LoVo (cell line): ENCODE results near the gene ENTHD1.
"Not testable (repeated sequence)": the region's sequence is repeated elsewhere in the genome, so short reads cannot be mapped to it uniquely, and the experiment has no call there.

Experiments
- DNase-seq: peaks from one replicate; pipeline ENCODE4 v3.0.0-alpha.2; 2016; ENCODE audit warnings: low spot score

The ENTHD1 gene

DNA sequence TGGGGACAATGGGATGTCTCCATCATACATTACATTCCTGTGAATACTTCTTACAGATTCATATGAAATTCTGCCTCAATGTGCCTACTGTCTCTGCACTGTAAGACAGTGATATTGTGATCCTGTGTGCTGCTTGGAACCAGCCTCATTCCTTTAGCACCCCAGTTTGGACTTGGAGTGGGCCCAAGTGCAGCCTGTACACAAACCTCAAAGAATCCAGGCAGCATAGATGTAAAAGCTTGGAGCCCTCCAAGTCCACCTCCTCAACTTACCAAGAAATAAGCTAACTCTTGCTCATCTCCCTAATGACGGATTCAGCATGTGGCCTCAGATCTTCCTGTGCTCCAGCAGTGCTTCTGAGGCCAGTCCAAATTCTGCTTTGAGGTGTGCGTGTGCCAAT lies 31.7 kb upstream of the ENTHD1 start:
- no peak for DNase-seq

DNA sequence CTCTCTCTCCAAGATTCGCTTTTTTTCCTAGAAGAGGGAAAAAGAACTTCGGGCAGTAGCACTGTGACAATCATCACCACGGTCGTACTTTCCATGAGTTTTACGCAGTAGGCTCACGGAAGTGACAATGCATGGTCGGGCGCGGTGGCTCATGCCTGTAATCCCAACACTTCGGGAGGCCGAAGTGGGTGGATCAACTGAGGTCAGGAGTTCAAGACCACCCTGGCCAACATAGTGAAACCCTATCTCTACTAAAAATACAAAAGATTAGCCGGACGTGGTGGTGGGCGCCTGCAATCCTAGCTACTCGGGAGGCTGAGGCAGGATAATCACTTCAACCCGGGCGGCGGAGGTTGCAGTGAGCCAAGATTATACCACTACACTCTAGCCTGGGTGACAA lies 30.7 kb upstream of the ENTHD1 start:
- no peak for DNase-seq

DNA sequence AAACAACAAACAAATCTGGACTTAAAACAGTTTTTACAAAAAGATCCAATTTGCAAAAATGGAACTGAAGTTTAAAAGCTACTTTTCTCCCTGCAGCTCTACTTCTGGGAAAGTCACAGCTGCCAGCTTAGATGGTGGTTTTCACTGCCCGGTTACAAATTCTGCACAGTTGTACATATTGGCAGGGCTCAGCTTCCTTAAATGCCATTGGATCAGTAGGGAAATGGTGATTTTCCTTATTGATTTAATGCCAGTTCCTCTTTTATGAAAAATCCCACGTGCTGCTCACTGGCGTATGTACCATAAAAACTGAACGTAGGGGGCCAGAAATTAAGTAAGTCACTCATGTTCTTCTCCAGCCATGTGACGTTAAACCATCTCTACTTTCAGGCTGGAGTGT lies 30.1 kb upstream of the ENTHD1 start:
- DNase-seq = no peak

DNA sequence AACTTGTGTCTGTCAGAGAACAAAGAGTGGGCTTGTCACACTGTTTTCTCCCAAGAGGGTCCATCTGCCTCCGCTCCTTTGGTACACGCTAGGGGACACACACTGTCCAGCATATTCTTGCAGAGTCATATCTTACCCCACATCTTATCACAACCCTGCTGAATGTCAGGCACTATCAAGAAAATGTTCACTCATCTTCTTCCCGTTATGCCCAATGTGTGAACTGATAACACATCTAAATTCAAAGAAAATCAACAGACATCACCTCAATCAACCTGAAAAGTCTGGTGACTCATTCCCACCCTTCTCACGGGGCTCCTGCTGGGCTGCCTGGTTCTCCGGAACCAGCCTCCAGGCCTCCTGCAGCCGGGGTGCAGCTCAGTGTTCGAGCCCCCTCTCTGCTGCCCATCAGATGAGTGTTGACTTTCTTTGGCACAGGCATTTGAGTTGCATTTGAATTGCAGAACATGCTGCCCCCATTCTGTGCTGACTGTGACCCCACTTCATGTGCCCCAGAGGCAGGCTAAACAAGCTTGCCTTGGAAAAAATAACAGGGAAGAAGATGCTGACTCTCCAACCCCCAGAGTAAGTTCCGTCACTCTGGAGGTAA lies 26.7 kb upstream of the ENTHD1 start:
- no peak for DNase-seq

DNA sequence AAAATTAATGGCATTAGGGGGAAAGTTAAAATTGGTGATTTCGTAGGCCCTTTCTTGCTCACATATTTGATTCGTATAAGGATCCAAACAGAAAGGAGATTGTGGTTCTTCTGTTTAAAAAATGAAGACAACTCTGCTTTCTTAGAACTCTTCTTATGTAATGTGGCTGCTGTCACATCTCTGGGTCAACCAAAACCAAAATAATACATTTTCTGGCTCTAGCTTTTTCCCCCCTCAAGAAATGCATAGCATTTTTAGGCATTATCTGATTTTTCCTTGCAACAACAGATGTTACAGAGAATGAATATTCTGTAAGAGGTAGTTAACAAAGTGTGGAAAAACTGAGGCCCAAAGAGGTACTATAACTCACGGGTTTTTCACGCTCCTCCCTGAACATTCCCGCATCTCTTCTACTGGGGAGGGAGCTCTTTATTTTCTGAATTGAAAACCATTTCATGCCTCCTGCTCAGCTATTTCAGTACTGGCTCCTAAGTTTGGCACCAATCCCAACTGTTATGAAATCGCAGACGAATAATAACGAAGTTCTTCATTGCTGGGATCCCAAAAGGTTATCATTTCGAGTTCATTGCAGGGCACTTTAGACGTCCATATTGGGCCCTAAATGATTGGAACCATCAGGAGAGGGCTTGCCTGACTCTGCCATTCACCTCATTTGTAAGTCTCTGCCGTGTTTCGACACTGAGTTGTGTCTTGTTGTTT lies 24.4 kb upstream of the ENTHD1 start:
- DNase-seq = no peak

- DNase-seq = no peak
Measured at GRCh38 chr22:39917197-39917643, 23.7 kb upstream of the ENTHD1 start.

DNA sequence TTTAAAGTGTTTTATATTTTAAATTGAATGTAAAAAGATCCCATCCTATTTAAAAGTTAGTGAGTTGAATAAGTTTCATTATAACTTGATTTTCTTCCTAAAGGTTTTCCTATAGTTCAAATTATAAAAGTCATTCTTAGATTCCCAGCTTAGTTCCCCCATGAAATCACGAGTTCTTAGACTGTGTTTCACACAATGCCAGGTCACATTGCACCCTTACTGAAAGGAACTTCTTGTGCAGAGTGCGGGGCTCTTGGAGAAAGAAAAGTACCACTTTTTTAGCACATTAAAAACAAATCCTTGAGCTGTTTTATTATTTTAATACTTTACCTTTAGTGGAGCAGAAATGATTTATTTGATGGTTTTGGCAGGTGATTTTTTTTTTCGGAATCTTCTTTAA lies 22.9 kb upstream of the ENTHD1 start:
- no peak for DNase-seq

DNA sequence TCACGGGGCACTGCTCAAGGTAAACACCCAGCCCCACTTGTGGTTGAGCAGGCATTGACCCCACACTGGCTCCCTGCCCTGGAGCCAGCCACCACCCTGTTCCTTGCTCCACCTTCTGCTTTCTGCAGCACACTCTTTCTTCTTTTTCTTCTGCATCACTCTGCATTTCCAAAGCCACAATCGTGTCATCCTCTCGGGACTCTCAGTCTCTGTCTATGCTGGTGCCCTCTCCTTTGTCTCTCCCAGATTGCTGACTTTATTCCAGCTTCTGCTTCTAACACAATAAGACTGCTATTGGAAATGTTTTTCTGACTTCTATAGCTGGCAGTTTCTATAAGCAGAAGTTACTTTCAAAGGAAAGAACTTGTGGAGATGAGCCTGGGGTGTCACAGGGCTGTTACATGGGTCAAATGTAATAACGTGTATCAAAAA lies 21.8 kb upstream of the ENTHD1 start:
- DNase-seq = no peak

- no peak for DNase-seq
Measured at GRCh38 chr22:39914584-39914983, 21.0 kb upstream of the ENTHD1 start.

DNA sequence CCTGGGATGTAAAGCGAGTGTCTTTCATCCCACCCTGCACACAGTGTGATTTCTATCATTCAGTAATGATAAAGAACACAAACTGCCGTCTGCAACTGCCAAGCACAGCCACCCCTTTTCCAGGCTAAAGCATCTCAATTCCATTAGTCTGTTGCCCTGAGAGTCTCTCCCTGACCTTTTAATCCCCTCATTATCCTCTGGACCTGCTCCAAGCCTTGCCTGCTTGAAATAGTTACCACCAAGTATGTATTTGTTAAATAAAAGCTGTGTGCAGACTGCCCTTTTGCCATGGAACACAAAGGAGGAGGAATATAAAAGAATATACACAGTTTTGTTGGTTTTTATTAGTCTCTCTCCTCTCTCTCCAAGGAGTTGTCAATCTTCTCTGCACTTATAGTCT lies 20.3 kb upstream of the ENTHD1 start:
- no peak for DNase-seq

DNA sequence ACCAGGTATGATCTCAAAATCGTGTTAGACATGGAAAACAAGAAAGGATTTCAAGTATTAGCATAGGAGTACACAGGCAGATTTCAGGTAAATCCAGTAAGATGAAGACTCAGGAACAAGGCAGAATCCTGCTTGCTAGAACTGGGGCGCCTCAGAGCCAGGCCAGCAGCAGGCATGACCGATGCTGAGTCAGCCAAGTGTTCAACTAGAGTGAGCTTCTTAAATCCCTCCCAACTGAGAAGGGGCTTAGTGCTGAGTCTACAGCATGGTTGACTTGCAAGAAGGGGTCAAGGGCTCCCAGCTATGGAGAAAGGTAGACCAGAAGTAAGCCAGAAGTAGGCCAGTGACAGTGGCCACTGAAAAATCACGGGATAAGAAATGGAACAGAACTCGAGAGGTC lies 19.8 kb upstream of the ENTHD1 start:
- DNase-seq = no peak

- DNase-seq = no peak
Measured at GRCh38 chr22:39910876-39911613, 17.5 kb upstream of the ENTHD1 start.

DNA sequence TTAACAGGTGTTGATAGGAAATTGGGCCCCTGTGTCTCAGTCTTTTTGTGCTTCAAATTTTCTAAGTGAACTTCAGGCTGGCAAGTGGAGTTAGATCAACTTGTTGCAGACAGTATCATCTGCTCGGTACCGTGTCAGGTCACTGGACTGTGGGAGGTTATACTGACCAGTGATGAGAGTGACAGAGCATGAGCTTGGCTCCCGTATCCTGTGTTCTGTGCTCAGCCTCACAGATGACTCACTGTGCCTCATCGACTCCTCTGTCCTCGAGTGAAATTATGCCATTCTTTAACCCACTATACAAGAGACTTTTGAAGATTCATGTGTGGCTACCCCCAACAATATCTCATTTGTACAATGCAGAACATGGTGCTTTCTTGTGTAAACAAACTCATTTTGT lies 15.2 kb upstream of the ENTHD1 start:
- no peak for DNase-seq

DNA sequence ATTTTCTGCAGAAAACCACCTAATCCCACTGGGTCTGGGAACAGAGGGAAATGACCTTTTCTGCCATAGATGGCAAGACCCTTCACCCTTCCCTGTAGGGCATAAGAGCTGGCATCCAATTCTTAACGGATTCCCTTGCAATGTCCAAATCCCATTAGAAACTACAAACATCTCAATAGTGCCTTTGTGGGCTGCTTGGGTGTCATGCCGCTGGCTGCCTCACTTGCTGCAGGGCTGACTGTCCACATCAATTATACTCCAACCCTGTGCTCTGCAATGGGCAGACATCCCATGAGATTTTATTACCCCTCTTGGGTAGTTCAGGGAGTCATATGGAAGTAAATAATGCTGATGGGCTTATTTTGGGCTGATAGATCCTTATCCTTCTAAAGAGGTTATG lies 14.6 kb upstream of the ENTHD1 start:
- DNase-seq = no peak

DNA sequence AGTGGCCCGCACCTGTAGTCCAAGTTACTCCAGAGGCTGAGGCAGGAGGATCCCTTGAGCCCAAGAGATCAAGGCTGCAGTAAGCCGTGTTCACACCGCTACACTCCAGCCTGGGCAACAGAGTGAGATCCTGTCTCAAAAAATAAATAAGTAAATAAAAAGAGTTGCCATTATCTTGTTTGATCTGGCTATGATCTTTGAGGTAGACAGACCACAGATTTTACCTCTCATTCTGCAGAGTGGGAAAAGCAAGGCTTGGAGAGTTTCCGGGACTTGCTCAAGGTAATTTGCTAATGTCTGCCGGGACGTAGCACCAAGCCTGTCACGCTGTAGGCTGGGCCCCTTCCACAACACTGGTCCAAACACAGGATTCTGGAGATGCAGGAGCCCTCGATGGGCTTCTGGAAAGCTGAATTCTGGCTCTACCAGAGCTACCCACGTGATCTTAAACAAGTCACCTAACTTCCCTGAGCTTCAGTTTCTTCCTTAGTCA lies 14.1 kb upstream of the ENTHD1 start:
- DNase-seq = no peak

GRCh38 chr22:39907047-39907446 lies 13.5 kb upstream of the ENTHD1 start:
- DNase-seq = no peak

- no peak for DNase-seq
Measured at GRCh38 chr22:39906207-39906606, 12.6 kb upstream of the ENTHD1 start.

GRCh38 chr22:39905687-39906086 lies 12.1 kb upstream of the ENTHD1 start:
- DNase-seq = no peak

DNA sequence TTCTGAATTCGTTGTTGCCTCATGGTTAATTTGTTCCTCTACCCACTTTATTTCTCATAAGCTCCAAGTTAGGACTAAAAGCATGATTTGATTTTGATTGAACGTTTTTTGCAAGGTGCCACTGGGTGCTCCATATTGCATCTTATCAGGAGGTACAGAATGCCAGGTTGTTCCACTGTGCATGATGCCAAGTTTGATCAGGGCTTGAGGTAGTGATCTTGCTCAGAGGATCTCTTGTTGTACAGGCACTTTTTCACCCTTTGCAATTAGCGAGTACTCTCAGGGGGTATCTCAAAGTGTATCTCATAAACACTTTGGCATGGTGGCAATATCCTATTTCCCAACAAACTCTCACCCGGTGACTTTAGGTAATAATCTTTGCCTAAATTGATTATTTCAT lies 11.3 kb upstream of the ENTHD1 start:
- DNase-seq = no peak

- DNase-seq = not testable (repeated sequence)
Measured at GRCh38 chr22:39904024-39904423, 10.5 kb upstream of the ENTHD1 start.

- DNase-seq = no peak
Measured at GRCh38 chr22:39901565-39902146, 8.1 kb upstream of the ENTHD1 start.

DNA sequence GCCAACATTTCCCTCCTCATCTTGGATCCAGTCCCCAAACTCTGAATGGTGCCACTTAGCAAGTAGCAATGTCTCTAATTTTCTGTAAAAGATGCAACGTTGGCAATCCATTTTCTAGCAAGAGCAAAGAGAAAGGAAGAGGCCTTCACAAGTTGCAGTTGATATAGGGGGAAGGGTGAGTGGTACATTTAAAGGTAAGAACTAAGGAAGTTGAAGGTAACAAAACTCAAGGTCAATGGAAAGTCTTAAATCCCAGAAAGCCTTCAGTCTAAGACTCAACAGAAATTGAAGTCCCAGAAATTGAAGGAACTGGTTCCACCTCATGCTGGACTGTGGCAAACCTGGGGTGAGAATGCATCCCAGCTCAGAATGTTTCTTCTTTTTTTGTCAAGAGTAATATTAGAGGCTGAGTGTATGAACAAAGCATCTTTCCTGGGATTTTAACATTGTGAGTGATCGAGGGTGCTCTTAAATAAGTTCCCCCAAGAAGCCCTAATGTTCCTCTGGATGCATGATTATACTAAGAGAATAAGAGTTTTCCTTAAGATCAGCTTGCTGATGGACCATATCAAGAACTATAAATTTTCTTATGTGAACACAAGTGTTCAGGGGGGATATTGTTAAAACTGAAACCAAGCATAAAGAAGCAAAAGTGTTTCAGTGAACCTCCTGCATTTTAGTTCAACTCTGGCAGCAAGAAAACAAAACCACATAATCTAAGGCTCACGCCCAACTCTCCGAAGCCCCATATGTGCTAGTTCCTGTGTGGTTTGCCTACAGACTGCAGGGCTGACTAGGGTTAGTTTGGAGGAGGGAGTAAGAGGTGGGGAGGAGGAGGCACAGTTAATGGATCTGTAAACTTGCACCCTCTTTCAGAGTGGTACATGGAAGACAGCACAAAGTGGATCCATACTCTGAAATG lies 7.0 kb upstream of the ENTHD1 start, which contains the start of gene GRAP2:
Gene GRAP2 (plus strand): TSS at position 779 of the 922 bp plus-strand sequence. CDS start 46,023 bp downstream, outside the sequence.
- no peak for DNase-seq
